ENCODE data around the gene NCKIPSD. TPM values are rescaled to one million over a fixed set of nuclear protein-coding genes. Genes with fewer than 3 reads are reported as not detected.
A peak's percentile ranks its signal among the peaks of the same experiment; 100 is the strongest.

The NCKIPSD gene
- total RNA-seq, 1 donor from 2014 or later: 45.9 TPM

DNA sequence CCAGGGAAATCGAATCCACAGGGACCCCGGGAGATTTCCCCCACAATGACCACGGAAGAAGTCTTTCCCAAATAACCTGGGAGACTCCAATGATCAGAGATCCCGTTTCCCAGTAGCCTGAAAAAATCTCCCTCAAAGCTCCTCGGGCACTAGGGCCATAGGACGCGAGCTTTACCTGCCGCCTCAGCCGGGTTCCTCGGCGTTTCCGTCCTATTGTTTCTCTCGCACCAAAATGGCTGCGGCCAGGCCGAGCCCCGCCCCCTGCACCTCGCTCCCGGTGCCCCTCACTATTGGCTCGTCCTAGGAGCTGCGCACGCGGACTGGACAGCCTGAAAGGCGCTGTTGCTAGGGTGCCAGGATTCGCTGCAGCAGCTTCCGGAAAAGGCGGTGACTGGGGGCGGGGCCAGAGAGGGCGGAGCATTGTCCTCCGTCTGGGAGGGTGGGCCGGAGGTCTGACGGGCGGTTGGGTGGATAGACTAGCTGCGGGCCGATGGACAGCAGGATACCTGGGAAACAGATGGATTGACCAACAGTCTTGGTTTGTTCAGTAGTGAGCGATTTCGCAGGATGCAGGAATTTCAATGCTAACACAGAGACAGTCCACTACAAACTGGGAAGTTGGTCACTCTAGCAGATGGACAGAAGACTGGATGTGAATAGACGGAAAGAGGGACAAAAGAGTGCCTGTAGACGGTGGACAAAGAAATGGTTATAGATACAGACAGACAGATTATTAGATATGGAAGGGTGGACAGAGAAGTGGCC, 31.4 kb upstream of the NCKIPSD start, which contains the start of gene IP6K2:
Gene IP6K2 (minus strand): TSS at position 240 of the 765 bp plus-strand sequence. CDS start 21,930 bp downstream, outside the sequence.
- Histone ChIP-seq H3K9me3 (no peaks in the 10 kb centered on the region), H3K4me3 (peak within 1 kb of the TSS; percentile 65 to 81), H3K27me3 (no peaks in the 10 kb centered on the region), H3K36me3 (peaks cover 0 to 7% of the 10 kb centered on the region in 2 donors), H3K27ac (peak within 1 kb of the TSS; percentile 82), H3K4me1 (peaks cover 40% of the 10 kb centered on the region)
- TF ChIP-seq POLR2AphosphoS5 (IDR thresholded peaks at IDR 0.05; ENCODE audit: insufficient read depth in 1 of 2, low read depth in 1 of 2) (peak; percentile 95), POLR2A (IDR thresholded peaks at IDR 0.05) (peak; percentile 30 to 35)
- TF ChIP-seq, protein P1, sequence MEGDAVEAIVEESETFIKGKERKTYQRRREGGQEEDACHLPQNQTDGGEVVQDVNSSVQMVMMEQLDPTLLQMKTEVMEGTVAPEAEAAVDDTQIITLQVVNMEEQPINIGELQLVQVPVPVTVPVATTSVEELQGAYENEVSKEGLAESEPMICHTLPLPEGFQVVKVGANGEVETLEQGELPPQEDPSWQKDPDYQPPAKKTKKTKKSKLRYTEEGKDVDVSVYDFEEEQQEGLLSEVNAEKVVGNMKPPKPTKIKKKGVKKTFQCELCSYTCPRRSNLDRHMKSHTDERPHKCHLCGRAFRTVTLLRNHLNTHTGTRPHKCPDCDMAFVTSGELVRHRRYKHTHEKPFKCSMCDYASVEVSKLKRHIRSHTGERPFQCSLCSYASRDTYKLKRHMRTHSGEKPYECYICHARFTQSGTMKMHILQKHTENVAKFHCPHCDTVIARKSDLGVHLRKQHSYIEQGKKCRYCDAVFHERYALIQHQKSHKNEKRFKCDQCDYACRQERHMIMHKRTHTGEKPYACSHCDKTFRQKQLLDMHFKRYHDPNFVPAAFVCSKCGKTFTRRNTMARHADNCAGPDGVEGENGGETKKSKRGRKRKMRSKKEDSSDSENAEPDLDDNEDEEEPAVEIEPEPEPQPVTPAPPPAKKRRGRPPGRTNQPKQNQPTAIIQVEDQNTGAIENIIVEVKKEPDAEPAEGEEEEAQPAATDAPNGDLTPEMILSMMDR (IDR thresholded peaks at IDR 0.05): no peak
- intact Hi-C loops (cut with DNase I): no loop called here
- peak in 1 of 2 donors; percentile 96 for DNase-seq (ENCODE audit: extremely low spot score in 2 of 2)

- Histone ChIP-seq H3K27me3 (no peaks in the 10 kb centered on the region), H3K4me3 (peak overlapping the region; percentile 65 to 81), H3K4me1 (peaks cover 45% of the 10 kb centered on the region), H3K9me3 (no peaks in the 10 kb centered on the region), H3K27ac (peak overlapping the region; percentile 82), H3K36me3 (peaks cover 0 to 7% of the 10 kb centered on the region in 2 donors)
- DNase-seq (ENCODE audit: extremely low spot score in 2 of 2): no peak
- intact Hi-C loops (cut with DNase I): no loop called here
- TF ChIP-seq POLR2AphosphoS5 (IDR thresholded peaks at IDR 0.05; ENCODE audit: insufficient read depth in 1 of 2, low read depth in 1 of 2): no peak
- TF ChIP-seq, protein P1 (IDR thresholded peaks at IDR 0.05): no peak
- TF ChIP-seq POLR2A (IDR thresholded peaks at IDR 0.05): no peak
Observed at GRCh38 chr3:48716508-48716981, 30.8 kb upstream of the NCKIPSD start.

DNA sequence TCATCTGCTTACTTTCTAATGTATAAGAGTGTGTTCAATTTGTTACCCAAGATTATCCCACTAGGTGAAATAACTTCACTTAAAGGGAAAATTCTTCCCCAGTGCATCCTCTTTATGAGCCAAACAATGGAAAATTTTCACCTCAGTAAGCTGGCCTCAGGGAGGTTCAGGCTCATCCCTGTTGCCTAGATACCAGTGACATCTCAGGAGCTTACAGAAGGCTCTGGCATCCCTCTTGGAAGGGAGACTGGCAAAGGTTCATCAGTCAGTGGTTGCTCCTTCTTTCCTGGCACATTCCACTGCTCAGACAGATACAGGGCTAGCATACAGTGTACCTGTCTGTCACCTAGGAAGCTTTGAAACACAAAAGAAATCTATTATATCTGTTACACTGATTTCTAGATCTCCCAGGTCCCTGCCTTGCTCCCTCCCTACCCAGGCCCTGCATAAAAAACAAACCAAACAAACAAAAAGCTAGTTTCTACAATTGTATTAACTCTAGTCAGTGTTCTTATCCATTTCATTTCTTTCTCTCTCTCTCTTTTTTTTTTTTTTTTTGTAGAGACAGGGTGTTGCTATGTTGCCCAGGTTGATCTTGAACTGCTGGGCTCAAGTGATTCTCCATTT, 29.6 kb upstream of the NCKIPSD start:
- Histone ChIP-seq H3K4me1 (peaks cover 52% of the 10 kb centered on the region), H3K36me3 (peaks cover 0 to 13% of the 10 kb centered on the region in 2 donors), H3K27ac (peak overlapping the region; percentile 54), H3K4me3 (peak overlapping the region; percentile 8 to 81), H3K9me3 (no peaks in the 10 kb centered on the region), H3K27me3 (no peaks in the 10 kb centered on the region)
- intact Hi-C loops (cut with DNase I): no loop called here
- TF ChIP-seq POLR2AphosphoS5 (IDR thresholded peaks at IDR 0.05; ENCODE audit: insufficient read depth in 1 of 2, low read depth in 1 of 2): peak in 1 of 2 donors; percentile 37
- no peak for TF ChIP-seq POLR2A (IDR thresholded peaks at IDR 0.05)
- no peak for DNase-seq (ENCODE audit: extremely low spot score in 2 of 2)

- intact Hi-C loops (cut with DNase I): no loop called here
- TF ChIP-seq, protein P1 (IDR thresholded peaks at IDR 0.05): no peak
- TF ChIP-seq POLR2AphosphoS5 (IDR thresholded peaks at IDR 0.05; ENCODE audit: insufficient read depth in 1 of 2, low read depth in 1 of 2): no peak
- no peak for TF ChIP-seq POLR2A (IDR thresholded peaks at IDR 0.05)
- peaks cover 0 to 13% of the 10 kb centered on the region in 2 donors for H3K36me3 ChIP-seq
- no peaks in the 10 kb centered on the region for H3K9me3 ChIP-seq
- no peak for DNase-seq (ENCODE audit: extremely low spot score in 2 of 2)
- H3K27ac ChIP-seq: no peak overlapping the region
- H3K4me1 ChIP-seq: peaks cover 83% of the 10 kb centered on the region
- no peak overlapping the region for H3K4me3 ChIP-seq
- H3K27me3 ChIP-seq: no peaks in the 10 kb centered on the region
Observed at GRCh38 chr3:48711727-48712126, 26.0 kb upstream of the NCKIPSD start.

DNA sequence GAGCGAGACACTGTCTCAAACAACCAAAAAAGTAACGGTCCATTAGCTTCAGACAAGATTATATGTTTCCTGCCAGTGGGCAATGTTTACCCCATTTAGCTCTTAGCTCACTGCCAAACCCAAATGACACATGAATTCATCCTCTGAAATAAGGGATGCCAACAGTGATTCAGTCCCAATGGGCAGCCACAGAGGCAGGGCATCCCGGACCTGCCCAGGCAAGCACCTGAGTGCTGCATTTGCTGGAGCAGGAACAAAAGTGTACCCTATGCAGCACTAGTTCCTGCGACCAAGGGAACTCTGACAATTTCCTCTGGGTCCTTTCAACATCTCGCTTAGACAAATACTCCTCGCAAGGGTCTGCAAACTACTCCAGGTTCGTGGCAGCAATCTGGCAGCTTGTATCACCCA, 23.3 kb upstream of the NCKIPSD start:
- H3K9me3 ChIP-seq: no peaks in the 10 kb centered on the region
- DNase-seq (ENCODE audit: extremely low spot score in 2 of 2): no peak
- TF ChIP-seq POLR2A (IDR thresholded peaks at IDR 0.05): no peak
- TF ChIP-seq, protein P1 (IDR thresholded peaks at IDR 0.05): no peak
- TF ChIP-seq POLR2AphosphoS5 (IDR thresholded peaks at IDR 0.05; ENCODE audit: insufficient read depth in 1 of 2, low read depth in 1 of 2): peak in 1 of 2 donors; percentile 60
- peaks cover 66% of the 10 kb centered on the region for H3K4me1 ChIP-seq
- no peaks in the 10 kb centered on the region for H3K27me3 ChIP-seq
- intact Hi-C loops (cut with DNase I): no loop called here
- peaks cover 0 to 8% of the 10 kb centered on the region in 2 donors for H3K36me3 ChIP-seq
- H3K4me3 ChIP-seq: no peak overlapping the region
- no peak overlapping the region for H3K27ac ChIP-seq
